Measurements from ENCODE around the gene SEMA4G. TPM values are rescaled to one million over a fixed set of nuclear protein-coding genes. Genes with fewer than 3 reads are reported as not detected.

SEMA4G gene
- total RNA-seq, 4 donors from 2014 or later, result 0.66 to 2.5 (median 1.4) TPM

DNA sequence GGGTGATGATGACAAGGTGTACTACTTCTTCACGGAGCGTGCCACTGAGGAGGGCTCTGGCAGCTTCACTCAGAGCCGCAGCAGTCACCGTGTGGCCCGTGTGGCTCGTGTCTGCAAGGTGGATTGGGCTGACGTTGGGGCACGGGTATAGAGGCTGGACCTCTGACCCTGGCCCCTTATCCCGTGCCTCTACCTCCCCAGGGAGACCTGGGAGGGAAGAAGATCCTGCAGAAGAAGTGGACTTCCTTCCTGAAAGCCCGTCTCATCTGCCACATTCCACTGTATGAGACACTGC lies 9.5 kb downstream of the SEMA4G start:
- Histone ChIP-seq H3K27ac (replicated peaks in 1 of 4) (no peak overlapping the region), H3K9me3 (no peaks in the 10 kb centered on the region), H3K27me3 (no peaks in the 10 kb centered on the region), H3K36me3 (peaks cover 9 to 71% (median 61%) of the 10 kb centered on the region in 4 donors), H3K4me3 (no peak overlapping the region), H3K4me1 (no peaks in the 10 kb centered on the region)
- 91% methylated on average over 9 of the region's 10 CpGs for WGBS
- no peak for DNase-seq (ENCODE audit: extremely low spot score)
- TF ChIP-seq POLR2AphosphoS5 (IDR thresholded peaks at IDR 0.05) (no peak), POLR2A (IDR thresholded peaks at IDR 0.05; ENCODE audit: low read depth) (no peak), EP300 (IDR thresholded peaks at IDR 0.05) (no peak)
- TF ChIP-seq, protein P1, sequence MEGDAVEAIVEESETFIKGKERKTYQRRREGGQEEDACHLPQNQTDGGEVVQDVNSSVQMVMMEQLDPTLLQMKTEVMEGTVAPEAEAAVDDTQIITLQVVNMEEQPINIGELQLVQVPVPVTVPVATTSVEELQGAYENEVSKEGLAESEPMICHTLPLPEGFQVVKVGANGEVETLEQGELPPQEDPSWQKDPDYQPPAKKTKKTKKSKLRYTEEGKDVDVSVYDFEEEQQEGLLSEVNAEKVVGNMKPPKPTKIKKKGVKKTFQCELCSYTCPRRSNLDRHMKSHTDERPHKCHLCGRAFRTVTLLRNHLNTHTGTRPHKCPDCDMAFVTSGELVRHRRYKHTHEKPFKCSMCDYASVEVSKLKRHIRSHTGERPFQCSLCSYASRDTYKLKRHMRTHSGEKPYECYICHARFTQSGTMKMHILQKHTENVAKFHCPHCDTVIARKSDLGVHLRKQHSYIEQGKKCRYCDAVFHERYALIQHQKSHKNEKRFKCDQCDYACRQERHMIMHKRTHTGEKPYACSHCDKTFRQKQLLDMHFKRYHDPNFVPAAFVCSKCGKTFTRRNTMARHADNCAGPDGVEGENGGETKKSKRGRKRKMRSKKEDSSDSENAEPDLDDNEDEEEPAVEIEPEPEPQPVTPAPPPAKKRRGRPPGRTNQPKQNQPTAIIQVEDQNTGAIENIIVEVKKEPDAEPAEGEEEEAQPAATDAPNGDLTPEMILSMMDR (IDR thresholded peaks at IDR 0.05), result no peak
- intact Hi-C loops (cut with DNase I), result no loop called here

DNA sequence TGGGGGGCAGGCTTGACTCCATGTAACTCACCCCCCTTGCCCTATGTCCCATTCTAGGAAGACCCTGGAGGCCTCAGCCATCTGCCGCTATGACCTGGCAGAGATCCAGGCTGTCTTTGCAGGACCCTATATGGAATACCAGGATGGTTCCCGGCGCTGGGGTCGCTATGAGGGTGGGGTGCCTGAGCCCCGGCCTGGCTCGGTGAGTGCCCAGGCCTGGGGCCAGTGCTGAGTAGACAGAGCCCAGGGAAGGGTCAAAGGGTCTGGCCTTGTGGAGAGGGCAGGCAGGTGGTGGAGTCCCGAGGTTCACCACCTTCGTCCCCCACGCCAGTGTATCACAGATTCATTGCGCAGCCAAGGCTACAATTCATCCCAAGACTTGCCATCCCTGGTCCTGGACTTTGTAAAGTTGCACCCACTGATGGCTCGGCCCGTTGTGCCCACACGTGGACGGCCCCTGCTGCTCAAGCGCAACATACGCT lies 10.5 kb downstream of the SEMA4G start:
- Histone ChIP-seq H3K4me1 (no peaks in the 10 kb centered on the region), H3K9me3 (no peaks in the 10 kb centered on the region), H3K4me3 (no peak overlapping the region), H3K27ac (replicated peaks in 1 of 4) (no peak overlapping the region), H3K36me3 (peaks cover 9 to 76% (median 67%) of the 10 kb centered on the region in 4 donors), H3K27me3 (no peaks in the 10 kb centered on the region)
- TF ChIP-seq POLR2AphosphoS5 (IDR thresholded peaks at IDR 0.05), result no peak
- DNase-seq (ENCODE audit: extremely low spot score), result no peak
- 84% methylated on average over 12 of the region's 16 CpGs for WGBS
- intact Hi-C loops (cut with DNase I), result no loop called here

DNA sequence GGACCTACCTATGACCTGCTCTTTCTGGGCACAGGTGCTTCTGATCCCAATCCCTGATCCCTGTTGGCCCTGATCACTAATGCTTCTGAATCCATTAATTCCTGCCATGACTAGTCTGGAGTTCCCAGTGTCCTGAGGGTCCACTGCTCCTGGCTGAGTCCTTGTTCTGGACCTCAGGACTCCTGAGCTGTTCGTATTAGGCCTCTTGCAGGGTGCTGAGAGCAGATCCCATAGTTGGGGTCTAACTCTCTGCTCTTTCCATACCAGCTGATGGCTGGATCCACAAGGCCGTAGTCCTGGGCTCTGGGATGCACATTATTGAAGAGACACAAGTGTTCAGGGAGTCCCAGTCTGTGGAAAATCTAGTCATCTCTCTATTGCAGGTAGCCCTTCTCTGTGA lies 11.0 kb downstream of the SEMA4G start:
- intact Hi-C loops (cut with DNase I), result no loop called here
- Histone ChIP-seq H3K27ac (replicated peaks in 1 of 4) (no peak overlapping the region), H3K36me3 (peaks cover 9 to 81% (median 72%) of the 10 kb centered on the region in 4 donors), H3K27me3 (no peaks in the 10 kb centered on the region), H3K9me3 (no peaks in the 10 kb centered on the region), H3K4me1 (peaks cover 0 to 3% (median under 1%) of the 10 kb centered on the region in 4 donors), H3K4me3 (no peak overlapping the region)
- no peak for TF ChIP-seq EP300 (IDR thresholded peaks at IDR 0.05)
- no peak for DNase-seq (ENCODE audit: extremely low spot score)
- WGBS, result 83% methylated on average over 2 of the region's 2 CpGs

DNA sequence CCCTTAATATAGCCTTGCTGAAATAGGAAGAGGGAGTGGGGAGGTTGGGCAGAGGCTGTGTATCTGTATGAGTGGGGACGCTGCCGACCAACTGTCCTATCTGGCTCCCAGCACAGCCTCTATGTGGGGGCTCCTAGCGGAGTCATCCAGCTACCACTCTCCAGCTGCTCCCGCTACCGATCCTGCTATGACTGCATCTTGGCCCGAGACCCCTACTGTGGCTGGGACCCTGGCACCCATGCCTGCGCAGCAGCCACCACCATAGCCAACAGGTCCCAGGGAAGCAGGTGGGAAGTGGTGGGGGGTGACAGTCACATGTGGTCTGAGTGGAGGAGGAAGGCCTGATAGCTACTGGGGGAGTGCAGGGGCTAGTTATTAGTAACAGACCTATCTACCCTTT lies 11.4 kb downstream of the SEMA4G start:
- DNase-seq (ENCODE audit: extremely low spot score), result no peak
- H3K4me1 ChIP-seq, result peaks cover 1 to 7% (median 4%) of the 10 kb centered on the region in 4 donors
- 89% methylated on average over 7 of the region's 7 CpGs for WGBS
- intact Hi-C loops (cut with DNase I), result no loop called here
- H3K36me3 ChIP-seq, result peaks cover 9 to 85% (median 76%) of the 10 kb centered on the region in 4 donors
- no peak overlapping the region for H3K27ac ChIP-seq (replicated peaks in 1 of 4)
- no peak overlapping the region for H3K4me3 ChIP-seq
- H3K9me3 ChIP-seq, result no peaks in the 10 kb centered on the region
- TF ChIP-seq, protein P1 (IDR thresholded peaks at IDR 0.05), result no peak
- TF ChIP-seq EP300 (IDR thresholded peaks at IDR 0.05) (no peak), POLR2A (IDR thresholded peaks at IDR 0.05; ENCODE audit: low read depth) (no peak), POLR2AphosphoS5 (IDR thresholded peaks at IDR 0.05) (no peak)
- H3K27me3 ChIP-seq, result no peaks in the 10 kb centered on the region

DNA sequence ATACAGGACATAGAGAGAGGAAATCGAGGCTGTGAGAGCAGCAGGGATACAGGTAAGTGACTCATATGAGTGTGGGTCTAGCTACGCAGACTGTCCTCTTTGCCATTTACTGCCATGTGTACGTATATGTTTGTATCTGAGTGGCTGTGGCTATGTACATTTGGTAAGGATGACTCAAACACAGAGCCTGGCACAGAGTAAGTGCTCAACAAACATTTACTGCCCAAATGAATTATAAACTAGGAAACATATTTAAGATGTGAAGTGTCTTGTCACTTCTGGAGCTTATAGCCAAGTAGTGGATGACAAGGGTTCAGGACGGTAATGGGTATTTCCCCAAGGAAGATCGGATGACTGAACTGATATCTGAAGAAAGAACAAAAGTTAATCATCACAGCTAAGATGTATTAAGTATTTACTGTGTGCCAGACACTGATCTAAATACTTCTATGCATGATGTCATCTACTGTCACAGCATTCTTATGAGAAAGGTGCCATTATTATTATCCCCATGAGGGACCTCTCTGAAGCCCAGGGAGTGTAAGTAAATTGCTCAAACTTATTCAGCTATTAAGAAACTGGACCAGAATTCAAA lies 12.0 kb downstream of the SEMA4G start:
- no peak for DNase-seq (ENCODE audit: extremely low spot score)
- Histone ChIP-seq H3K27me3 (no peaks in the 10 kb centered on the region), H3K9me3 (no peaks in the 10 kb centered on the region), H3K27ac (replicated peaks in 1 of 4) (no peak overlapping the region), H3K36me3 (peaks cover 9 to 90% (median 79%) of the 10 kb centered on the region in 4 donors), H3K4me1 (peaks cover 7 to 13% (median 10%) of the 10 kb centered on the region in 4 donors), H3K4me3 (no peak overlapping the region)
- 89% methylated on average over 4 of the region's 5 CpGs for WGBS
- no peak for TF ChIP-seq POLR2AphosphoS5 (IDR thresholded peaks at IDR 0.05)
- no peak for TF ChIP-seq POLR2A (IDR thresholded peaks at IDR 0.05; ENCODE audit: low read depth)
- no peak for TF ChIP-seq EP300 (IDR thresholded peaks at IDR 0.05)
- TF ChIP-seq, protein P1 (IDR thresholded peaks at IDR 0.05), result no peak
- intact Hi-C loops (cut with DNase I), result no loop called here
